OCI-LY1 (cell line): Measurements from ENCODE around the gene PCNX1.

ENCODE experiments used
- H2AFZ ChIP-seq: fragments of 200-600 bp; sonication (generic), shearing (Covaris generic); 2 replicates; pipeline ENCODE4 v1.6.0; 2014; ENCODE audit warnings: antibody characterized with exemption, mild to moderate bottlenecking, low read length
- H3F3A ChIP-seq: fragments of 200-600 bp; sonication (generic), shearing (Covaris generic); 2 replicates; pipeline ENCODE4 v1.6.0; 2014; ENCODE audit warnings: mild to moderate bottlenecking, antibody characterized with exemption, low read length, moderate library complexity; ENCODE audit not compliant: insufficient read depth
- H3K27ac ChIP-seq: fragments of 200-600 bp; sonication (generic); 2 replicates; pipeline ENCODE4 v1.5.1; 2014; ENCODE audit warnings: low read length, mixed run types, mild to moderate bottlenecking, low read depth; ENCODE audit not compliant: poor library complexity, severe bottlenecking
- H3K27me3 ChIP-seq: fragments of 200-600 bp; sonication (generic); 2 replicates; pipeline ENCODE4 v1.6.0; 2014; ENCODE audit warnings: antibody characterized with exemption, mild to moderate bottlenecking, low read length, moderate library complexity; ENCODE audit not compliant: insufficient read depth
- H3K36me3 ChIP-seq: fragments of 200-600 bp; sonication (generic); 2 replicates; pipeline ENCODE4 v1.6.1; 2014; ENCODE audit warnings: mild to moderate bottlenecking, antibody characterized with exemption, low read length, moderate library complexity, mixed read lengths; ENCODE audit not compliant: insufficient read depth
- H3K4me1 ChIP-seq: fragments of 200-600 bp; sonication (generic); 2 replicates; pipeline ENCODE4 v1.5.1; 2014; ENCODE audit warnings: mild to moderate bottlenecking, low read length, moderate library complexity; ENCODE audit not compliant: insufficient read depth, severe bottlenecking
- H3K4me2 ChIP-seq: fragments of 200-600 bp; sonication (generic), shearing (Covaris generic); 2 replicates; pipeline ENCODE4 v1.6.1; 2014; ENCODE audit warnings: low read length
- H3K4me3 ChIP-seq: fragments of 200-600 bp; sonication (generic); 2 replicates; pipeline ENCODE4 v1.5.1; 2014; ENCODE audit warnings: low read length, low read depth, mild to moderate bottlenecking, mixed read lengths; ENCODE audit not compliant: poor library complexity, severe bottlenecking
- H3K79me2 ChIP-seq: fragments of 200-600 bp; shearing (Covaris generic); 2 replicates; pipeline ENCODE4 v1.6.1; 2016; ENCODE audit warnings: mixed run types, low read length, mixed read lengths; ENCODE audit not compliant: insufficient read depth
- H3K9ac ChIP-seq: fragments of 200-600 bp; sonication (generic), shearing (Covaris generic); 2 replicates; pipeline ENCODE4 v1.6.1; 2014; ENCODE audit warnings: mild to moderate bottlenecking, low read length, mixed read lengths
- H3K9me2 ChIP-seq: fragments of 200-600 bp; sonication (generic), shearing (Covaris generic); 2 replicates; pipeline ENCODE4 v1.6.1; 2014; ENCODE audit warnings: low read depth, mild to moderate bottlenecking, low read length, mixed read lengths
- H3K9me3 ChIP-seq: fragments of 200-600 bp; shearing (Covaris generic); 2 replicates; pipeline ENCODE4 v1.6.1; 2014; ENCODE audit warnings: low read length, mixed read lengths
- H4K20me1 ChIP-seq: fragments of 200-600 bp; sonication (generic), shearing (Covaris generic); 2 replicates; pipeline ENCODE4 v1.6.0; 2016; ENCODE audit warnings: mild to moderate bottlenecking, low read length; ENCODE audit not compliant: insufficient read depth
- CTCF ChIP-seq: fragments of 200-600 bp; sonication (generic), shearing (Covaris generic); IDR thresholded peaks from 2 replicates; pipeline ENCODE4 v1.5.1; 2017; ENCODE audit warnings: mild to moderate bottlenecking, antibody characterized with exemption, low read length, moderate library complexity, mixed read lengths
- EZH2 ChIP-seq: fragments of 200-600 bp; sonication (generic), shearing (Covaris generic); IDR thresholded peaks from 2 replicates; pipeline ENCODE4 v1.8.0; 2017; ENCODE audit warnings: borderline replicate concordance, mixed run types, mild to moderate bottlenecking, antibody characterized with exemption, low read length, moderate library complexity, mixed read lengths

PCNX1 gene

DNA sequence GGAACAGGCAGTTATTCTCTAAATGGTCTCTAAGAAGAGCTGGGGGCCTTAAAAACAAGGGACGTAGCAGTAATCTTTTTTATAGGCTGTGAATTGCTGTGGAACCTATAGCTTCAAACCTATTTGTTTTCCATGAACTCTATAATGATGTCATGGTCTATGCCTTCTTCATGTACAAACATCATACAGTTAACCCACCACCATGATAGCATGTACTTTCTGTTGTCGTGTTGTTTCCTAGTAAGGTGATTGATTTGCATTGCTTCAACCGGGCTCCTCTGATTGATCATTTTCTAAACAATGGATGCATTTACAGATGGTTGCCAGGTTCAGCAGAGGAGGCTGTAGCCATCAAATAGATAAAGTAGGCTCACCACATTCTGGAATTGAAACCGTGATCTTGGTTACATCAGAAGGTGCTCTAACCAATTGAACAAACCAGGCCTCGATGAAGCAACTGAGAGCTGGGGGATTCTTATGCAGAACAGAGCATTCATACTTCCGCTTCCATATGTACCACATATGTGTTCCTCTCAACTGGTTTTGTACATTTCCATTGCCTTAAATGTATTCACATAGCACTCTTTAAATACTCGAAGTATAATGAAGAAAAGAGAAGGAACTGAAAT is 25.6 kb upstream of the PCNX1 start:
- Histone ChIP-seq H3K9me2 (no peaks in the 10 kb centered on the region), H3K4me2 (no peak overlapping the region), H3K4me3 (no peak overlapping the region), H2AFZ (no peak overlapping the region), H3F3A (no peaks in the 10 kb centered on the region), H3K27ac (no peak overlapping the region), H4K20me1 (no peaks in the 10 kb centered on the region), H3K9me3 (no peaks in the 10 kb centered on the region), H3K27me3 (0 out of 2 replicates have a peak, but pooled peaks cover 4% of the 10 kb centered on the region), H3K79me2 (no peaks in the 10 kb centered on the region), H3K36me3 (no peaks in the 10 kb centered on the region), H3K4me1 (no peaks in the 10 kb centered on the region), H3K9ac (no peak overlapping the region)
- TF ChIP-seq EZH2 (no peak), CTCF (no peak)

DNA sequence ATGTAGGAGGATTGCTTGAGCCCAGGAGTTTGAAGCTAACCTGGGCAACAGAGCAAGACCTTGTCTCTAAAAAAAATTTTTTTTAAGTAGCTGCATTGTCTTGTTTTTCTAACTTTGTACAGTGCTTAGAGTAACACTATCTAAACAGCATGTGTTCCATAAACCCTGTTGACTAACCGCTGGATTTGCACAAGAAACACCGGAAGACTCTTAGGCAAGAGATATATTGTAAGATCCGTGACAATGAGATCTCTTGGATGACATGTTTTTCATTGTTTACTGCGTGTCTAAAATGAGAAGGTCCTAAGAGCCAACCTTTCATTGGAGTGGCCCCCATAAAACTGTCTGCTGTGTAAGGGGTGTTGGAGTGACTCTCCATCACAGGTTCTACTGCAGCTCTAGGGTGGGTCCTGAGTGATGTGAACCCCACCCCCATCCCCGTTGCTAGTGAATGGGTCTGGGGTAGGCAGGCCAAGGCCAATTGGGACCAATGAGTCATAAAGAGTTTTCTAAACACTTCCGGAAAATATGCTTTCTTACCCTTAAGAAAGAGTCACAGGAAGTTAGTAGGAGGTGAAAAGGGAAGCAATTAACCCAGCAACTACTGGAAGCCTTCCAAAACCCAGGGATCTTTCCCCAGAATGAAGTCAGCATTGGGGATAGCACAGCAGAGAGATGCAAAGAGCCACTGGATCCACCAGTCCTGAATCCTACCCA is 24.3 kb upstream of the PCNX1 start:
- no peak for TF ChIP-seq EZH2
- TF ChIP-seq CTCF, result no peak
- H3K27me3 ChIP-seq, result peaks cover 8% of the 10 kb centered on the region; the same call in 1 of the 2 replicates
- no peak overlapping the region for H3K9ac ChIP-seq

DNA sequence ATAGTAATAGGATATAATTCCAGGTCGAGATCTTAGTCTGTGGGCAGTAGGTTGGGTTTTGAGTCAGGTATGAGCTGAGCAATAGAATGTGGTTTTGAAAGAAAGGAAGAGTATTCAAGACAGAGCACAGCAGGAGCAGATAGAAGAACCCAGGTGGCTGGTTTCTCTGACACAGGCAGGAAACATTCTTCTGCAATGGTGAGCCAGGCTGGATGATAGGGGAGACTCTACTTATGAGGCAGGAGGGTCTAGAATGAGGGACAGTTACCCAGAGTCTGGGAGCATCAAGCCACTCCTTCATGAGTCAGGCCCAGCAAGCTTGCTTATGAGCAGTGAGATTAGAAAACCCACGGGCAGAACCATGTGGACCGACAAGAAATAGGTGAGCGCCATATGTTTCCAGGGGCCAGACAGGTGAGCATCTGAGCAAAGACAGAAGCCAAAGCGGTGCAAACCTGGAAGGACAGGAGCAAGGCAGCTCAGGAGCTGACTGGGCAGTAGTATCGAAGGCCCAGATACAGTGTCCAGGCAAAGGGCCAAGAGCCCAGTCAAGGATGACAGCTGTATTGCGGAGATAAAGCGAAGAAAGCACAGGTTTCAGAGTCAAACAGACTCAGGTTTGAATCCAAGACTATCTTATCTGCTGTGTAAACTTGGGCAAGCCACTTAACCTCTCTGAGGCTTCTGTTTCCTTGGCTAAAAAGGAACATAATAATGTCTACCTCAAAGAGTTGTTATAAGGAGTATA is 22.5 kb upstream of the PCNX1 start:
- H3K4me1 ChIP-seq, result no peaks in the 10 kb centered on the region
- H3K4me3 ChIP-seq, result no peak overlapping the region
- peaks cover 8% of the 10 kb centered on the region; the same call in 1 of the 2 replicates for H3K27me3 ChIP-seq
- H3K9ac ChIP-seq, result no peak overlapping the region
- no peak overlapping the region for H3K4me2 ChIP-seq
- no peaks in the 10 kb centered on the region for H3K9me2 ChIP-seq
- no peaks in the 10 kb centered on the region for H3K79me2 ChIP-seq
- no peaks in the 10 kb centered on the region for H4K20me1 ChIP-seq
- H3K27ac ChIP-seq, result no peak overlapping the region
- H3F3A ChIP-seq, result no peaks in the 10 kb centered on the region
- TF ChIP-seq CTCF, result no peak
- no peak for TF ChIP-seq EZH2
- no peaks in the 10 kb centered on the region for H3K9me3 ChIP-seq
- H3K36me3 ChIP-seq, result no peaks in the 10 kb centered on the region
- H2AFZ ChIP-seq, result no peak overlapping the region

More for the DNA sequence above, 24.3 kb upstream of the PCNX1 start:
- Histone ChIP-seq H3K4me1 (no peaks in the 10 kb centered on the region), H3K4me3 (no peak overlapping the region), H3K79me2 (no peaks in the 10 kb centered on the region), H4K20me1 (no peaks in the 10 kb centered on the region), H3K4me2 (no peak overlapping the region), H2AFZ (no peak overlapping the region), H3K36me3 (no peaks in the 10 kb centered on the region), H3K27ac (no peak overlapping the region), H3K9me3 (no peaks in the 10 kb centered on the region), H3F3A (no peaks in the 10 kb centered on the region), H3K9me2 (no peaks in the 10 kb centered on the region)
